Natural killer cell (primary cell): ENCODE results near the gene PIM2. TPM values are rescaled to one million over a fixed set of nuclear protein-coding genes. Genes with fewer than 3 reads are reported as not detected.
"Not testable (repeated sequence)": the region's sequence is repeated elsewhere in the genome, so short reads cannot be mapped to it uniquely, and the experiment has no call there.

Experiments used
- ATAC-seq, 3 donors: fragments of 150-1000 bp in 2 of 3; fragments of 200-7000 bp in 1 of 3; cut with Tn5 transposase; 1 replicate in 1 of 3; 2 replicates in 2 of 3; pipeline ENCODE4 v1.10.0; 2021; ENCODE audit warnings: mild to moderate bottlenecking in 2 of 3, moderate library complexity in 2 of 3
- DNase-seq, 2 donors: peaks; one replicate each; pipeline versions ENCODE4 v3.0.0 to v3.0.0-alpha.2; 2013 to 2021; ENCODE audit warnings: mixed read lengths in 1 of 2
- H3K27ac ChIP-seq: one replicate; pipeline ENCODE4 v1.5.1; 2013; ENCODE audit warnings: mild to moderate bottlenecking, low read length
- H3K27me3 ChIP-seq: one replicate; pipeline ENCODE4 v1.6.1; 2013; ENCODE audit warnings: low read length; ENCODE audit not compliant: control insufficient read depth, insufficient read depth
- H3K36me3 ChIP-seq: one replicate; pipeline ENCODE4 v1.6.1; 2013; ENCODE audit warnings: low read length; ENCODE audit not compliant: control insufficient read depth, insufficient read depth
- H3K4me1 ChIP-seq: one replicate; pipeline ENCODE4 v1.6.1; 2013; ENCODE audit warnings: low read length; ENCODE audit not compliant: control insufficient read depth, insufficient read depth
- H3K4me3 ChIP-seq: one replicate; pipeline ENCODE4 v1.5.1; 2013; ENCODE audit warnings: low read length
- H3K9me3 ChIP-seq: one replicate; pipeline ENCODE4 v1.6.1; 2013; ENCODE audit warnings: low read length; ENCODE audit not compliant: control insufficient read depth, insufficient read depth
- H3K27ac Mint-ChIP-seq, 2 donors: one replicate each; pipeline ENCODE4 v1.8.0; 2022; ENCODE audit warnings: mild to moderate bottlenecking in 2 of 2, mixed read lengths in 2 of 2, moderate library complexity in 1 of 2
- H3K27me3 Mint-ChIP-seq, 2 donors: one replicate each; pipeline ENCODE4 v1.8.0; 2022; ENCODE audit warnings: low read depth in 2 of 2, mixed read lengths in 2 of 2
- H3K36me3 Mint-ChIP-seq: one replicate; pipeline ENCODE4 v1.8.0; 2022; ENCODE audit warnings: mixed read lengths
- H3K4me1 Mint-ChIP-seq, 2 donors: one replicate each; pipeline ENCODE4 v1.8.0; 2022; ENCODE audit warnings: mixed read lengths in 2 of 2
- H3K4me3 Mint-ChIP-seq: one replicate; pipeline ENCODE4 v1.8.0; 2022; ENCODE audit warnings: mild to moderate bottlenecking, moderate library complexity, mixed read lengths
- H3K9me3 Mint-ChIP-seq, 2 donors: one replicate each; pipeline ENCODE4 v1.8.0; 2022; ENCODE audit warnings: mixed read lengths in 2 of 2
- CTCF ChIP-seq: fragments of 200-600 bp; IDR thresholded peaks from one replicate; pipeline ENCODE4 v1.8.0; 2022; ENCODE audit warnings: antibody characterized with exemption
- WGBS: methylation state at CpG from one replicate; pipeline ENCODE4 v1.1.7; 2013; ENCODE audit warnings: missing lambda C conversion rate; ENCODE audit not compliant: insufficient coverage; 5-methylcytosine and 5-hydroxymethylcytosine counted together
- intact Hi-C: fragments of 100-400 bp; cut with micrococcal nuclease; formaldehyde crosslinking; loops from one replicate; pipeline ENCODE4 v1.14.2; 2022
- total RNA-seq, 4 donors: library from RNA; stranded (reverse); fragments of 120-200 nt in 1 of 4; gene quantifications; one replicate each; pipeline versions ENCODE4 v1.2.3 to v1.2.4, GENCODE V29; 2013 to 2022

Gene PIM2
- total RNA-seq, 3 donors from 2014 or later (not counting 1 experiment from before 2014, with no cell fraction given): 134 to 173 (median 150) TPM

GRCh38 chrX:48883729-48884128 lies 35.1 kb downstream of the PIM2 start:
- Histone ChIP-seq H3K27ac (no peak overlapping the region), H3K4me3 (no peak overlapping the region), H3K36me3 (no peaks in the 10 kb centered on the region), H3K27me3 (no peaks in the 10 kb centered on the region), H3K4me1 (no peaks in the 10 kb centered on the region), H3K9me3 (no peaks in the 10 kb centered on the region)
- Mint-ChIP-seq H3K4me3 (no peak overlapping the region), H3K27ac (no peak overlapping the region), H3K36me3 (no peaks in the 10 kb centered on the region), H3K4me1 (no peaks in the 10 kb centered on the region), H3K27me3 (no peaks in the 10 kb centered on the region), H3K9me3 (no peaks in the 10 kb centered on the region)
- TF ChIP-seq CTCF: no peak
- WGBS: 85% methylated on average over 10 of the region's 10 CpGs
- intact Hi-C loops: no loop called here
- DNase-seq (no peak), ATAC-seq (no peak)

GRCh38 chrX:48876944-48877343 lies 41.9 kb downstream of the PIM2 start:
- H3K36me3 Mint-ChIP-seq, H3K9me3 ChIP-seq, H3K9me3 Mint-ChIP-seq, intact Hi-C loops, H3K4me3 ChIP-seq, H3K4me3 Mint-ChIP-seq, H3K27ac ChIP-seq, H3K27ac Mint-ChIP-seq, H3K4me1 Mint-ChIP-seq, H3K36me3 ChIP-seq, H3K4me1 ChIP-seq, ATAC-seq, DNase-seq, H3K27me3 ChIP-seq: not testable (repeated sequence)
- H3K27me3 Mint-ChIP-seq: peaks cover 2 to 17% of the 10 kb centered on the region in 2 donors
- no CpG with 5 or more reads among the region's 4 CpGs for WGBS

DNA sequence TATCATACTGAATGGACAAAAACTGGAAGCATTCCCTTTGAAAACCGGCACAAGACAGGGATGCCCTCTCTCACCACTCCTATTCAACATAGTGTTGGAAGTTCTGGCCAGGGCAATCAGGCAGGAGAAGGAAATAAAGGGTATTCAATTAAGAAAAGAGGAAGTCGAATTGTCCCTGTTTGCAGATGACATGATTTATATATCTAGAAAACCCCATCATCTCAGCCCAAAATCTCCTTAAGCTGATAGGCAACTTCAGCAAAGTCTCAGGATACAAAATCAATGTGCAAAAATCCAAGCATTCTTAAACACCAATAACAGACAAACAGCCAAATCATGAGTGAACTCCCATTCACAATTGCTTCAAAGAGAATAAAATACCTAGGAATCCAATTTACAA lies 46.8 kb downstream of the PIM2 start:
- H3K4me1 ChIP-seq, H3K27ac ChIP-seq, H3K9me3 Mint-ChIP-seq, H3K4me1 Mint-ChIP-seq, H3K4me3 Mint-ChIP-seq, H3K27me3 ChIP-seq, DNase-seq, H3K27ac Mint-ChIP-seq, ATAC-seq, H3K4me3 ChIP-seq, H3K36me3 ChIP-seq, H3K9me3 ChIP-seq, intact Hi-C loops, H3K36me3 Mint-ChIP-seq: not testable (repeated sequence)
- H3K27me3 Mint-ChIP-seq: peaks cover 2 to 35% of the 10 kb centered on the region in 2 donors
- WGBS: no CpG with 5 or more reads among the region's 2 CpGs

- Histone ChIP-seq H3K27me3 (no peaks in the 10 kb centered on the region), H3K36me3 (no peaks in the 10 kb centered on the region), H3K4me1 (no peaks in the 10 kb centered on the region), H3K9me3 (no peaks in the 10 kb centered on the region), H3K27ac (no peak overlapping the region), H3K4me3 (no peak overlapping the region)
- Mint-ChIP-seq H3K27ac (no peak overlapping the region), H3K9me3 (no peaks in the 10 kb centered on the region), H3K4me1 (no peaks in the 10 kb centered on the region), H3K4me3 (no peak overlapping the region), H3K27me3 (peaks cover 0 to 33% of the 10 kb centered on the region in 2 donors), H3K36me3 (no peaks in the 10 kb centered on the region)
- DNase-seq: no peak
- WGBS: 45% methylated on average over 4 of the region's 4 CpGs
- no peak for ATAC-seq
- TF ChIP-seq CTCF: no peak
- intact Hi-C loops: no loop called here
Measured at GRCh38 chrX:48864210-48864609, 54.6 kb downstream of the PIM2 start.

Other genes starting within 250 kb of the PIM2 start
- gene WAS, start 235.2 kb downstream of the PIM2 start, total RNA-seq: 100 to 1,000 TPM; 136 to 149 (median 141) TPM
- gene SUV39H1, start 222.3 kb downstream of the PIM2 start, total RNA-seq: 10 to 100 TPM in 2 of 3 donors, 1 to 10 TPM in 1; 9.2 to 11.6 (median 11.0) TPM
- gene GLOD5, start 157.3 kb downstream of the PIM2 start, total RNA-seq: not detected
- 1 to 10 TPM in 1 of 3 donors, under 1 TPM in 2; 0.41 to 3.0 (median 0.49) TPM for gene GATA1, start 132.4 kb downstream of the PIM2 start, total RNA-seq
- 100 to 1,000 TPM in 2 of 3 donors, 10 to 100 TPM in 1; 97.4 to 118 (median 101) TPM for gene HDAC6, start 117.0 kb downstream of the PIM2 start, total RNA-seq
- not detected for gene ERAS, start 92.5 kb downstream of the PIM2 start, total RNA-seq
- gene PCSK1N, start 83.4 kb downstream of the PIM2 start, total RNA-seq: under 1 TPM in 2 of 3 donors, not detected in 1; 0.35 to 0.89 TPM
- gene TIMM17B, start 21.3 kb downstream of the PIM2 start, total RNA-seq: 10 to 100 TPM; 40.3 to 45.6 (median 44.5) TPM
- gene PQBP1, start 21.1 kb downstream of the PIM2 start, total RNA-seq: 10 to 100 TPM; 57.2 to 62.0 (median 59.1) TPM
- gene SLC35A2, start 7.4 kb downstream of the PIM2 start, total RNA-seq: 10 to 100 TPM; 16.5 to 30.1 (median 18.3) TPM
- gene OTUD5, start 38.6 kb upstream of the PIM2 start, total RNA-seq: 100 to 1,000 TPM in 1 of 3 donors, 10 to 100 TPM in 2; 92.2 to 106 (median 92.5) TPM
- gene KCND1, start 52.8 kb upstream of the PIM2 start, total RNA-seq: 1 to 10 TPM; 2.7 to 3.6 (median 3.0) TPM
- 100 to 1,000 TPM; 120 to 141 (median 131) TPM for gene GRIPAP1, start 83.2 kb upstream of the PIM2 start, total RNA-seq
- gene TFE3, start 124.3 kb upstream of the PIM2 start, total RNA-seq: 10 to 100 TPM; 43.8 to 57.5 (median 43.9) TPM
- 10 to 100 TPM; 12.5 to 14.2 (median 13.0) TPM for gene CCDC120, start 140.0 kb upstream of the PIM2 start, total RNA-seq
- 10 to 100 TPM; 18.1 to 24.8 (median 19.9) TPM for gene PRAF2, start 155.0 kb upstream of the PIM2 start, total RNA-seq
- 100 to 1,000 TPM; 116 to 142 (median 134) TPM for gene WDR45, start 160.9 kb upstream of the PIM2 start, total RNA-seq
- gene GPKOW, start 204.7 kb upstream of the PIM2 start, total RNA-seq: 10 to 100 TPM; 22.4 to 26.0 (median 25.3) TPM
- gene MAGIX, start 243.7 kb upstream of the PIM2 start, total RNA-seq: 1 to 10 TPM in 2 of 3 donors, under 1 TPM in 1; 1.00 to 1.7 (median 1.2) TPM